Mucosa of stomach (tissue), 1 donor: ENCODE results near the gene CACNB4.

ENCODE experiments used
- H3K27me3 ChIP-seq: one replicate; pipeline ENCODE4 v1.7.0; 2013; ENCODE audit warnings: mild to moderate bottlenecking, low read length; ENCODE audit not compliant: control insufficient read depth, insufficient read depth
- H3K36me3 ChIP-seq: one replicate; pipeline ENCODE4 v1.7.0; 2013; ENCODE audit warnings: low read length; ENCODE audit not compliant: control insufficient read depth, insufficient read depth
- H3K4me1 ChIP-seq: one replicate; pipeline ENCODE4 v1.7.0; 2013; ENCODE audit warnings: mild to moderate bottlenecking, low read length; ENCODE audit not compliant: control insufficient read depth, insufficient read depth
- H3K4me3 ChIP-seq: one replicate; pipeline ENCODE4 v1.7.0; 2013; ENCODE audit warnings: low read length
- H3K9ac ChIP-seq: one replicate; pipeline ENCODE4 v1.7.0; 2013; ENCODE audit warnings: mild to moderate bottlenecking, low read length, moderate library complexity
- H3K9me3 ChIP-seq: one replicate; pipeline ENCODE4 v1.7.0; 2013; ENCODE audit warnings: mild to moderate bottlenecking, low read length, moderate library complexity; ENCODE audit not compliant: control insufficient read depth
- donor health status: Pancreatic carcinoma.

Gene CACNB4

DNA sequence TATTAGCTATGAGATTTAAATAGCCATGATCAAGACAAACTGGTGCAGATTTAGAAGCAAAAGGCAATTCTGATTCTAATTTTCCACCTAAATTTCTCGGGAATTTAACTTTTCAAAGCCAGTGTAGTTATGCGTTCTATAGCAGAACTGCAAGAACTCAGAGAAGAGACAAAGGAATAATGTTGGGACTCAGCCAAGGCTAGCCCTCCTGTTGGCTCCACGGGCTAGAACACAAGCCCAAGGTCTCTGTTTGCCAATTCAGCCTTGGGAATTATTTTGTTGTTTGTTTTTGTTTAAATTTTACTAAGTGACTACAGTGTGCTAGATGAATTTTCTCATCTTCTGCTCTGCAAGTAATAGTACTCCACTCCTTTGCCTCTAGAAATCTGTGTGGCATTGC lies 121.2 kb downstream of the CACNB4 start:
- no peaks in the 10 kb centered on the region for H3K4me1 ChIP-seq
- no peaks in the 10 kb centered on the region for H3K9me3 ChIP-seq
- peaks cover 6% of the 10 kb centered on the region for H3K27me3 ChIP-seq
- no peaks in the 10 kb centered on the region for H3K36me3 ChIP-seq
- no peak overlapping the region for H3K4me3 ChIP-seq
- no peak overlapping the region for H3K9ac ChIP-seq

DNA sequence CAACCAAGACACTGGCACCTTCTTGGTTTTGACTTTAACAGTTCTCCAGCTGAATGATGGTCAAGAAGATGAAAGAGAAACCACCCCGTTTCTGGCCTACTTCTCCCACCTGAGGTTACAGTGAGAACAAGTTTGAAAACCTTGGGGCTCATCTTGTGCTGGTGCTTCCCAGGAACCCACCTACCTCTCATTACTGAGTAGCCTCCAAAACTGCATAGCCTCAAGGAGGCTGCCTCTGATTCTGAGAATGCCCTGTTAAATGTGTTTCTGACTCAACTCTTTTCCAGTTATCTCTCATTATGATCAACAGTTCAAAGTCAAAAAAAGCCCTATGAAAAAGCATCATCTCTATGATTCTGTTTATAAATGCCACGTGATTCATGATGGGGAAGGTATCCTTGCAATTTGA lies 121.9 kb downstream of the CACNB4 start:
- Histone ChIP-seq H3K4me3 (no peak overlapping the region), H3K9ac (no peak overlapping the region), H3K27me3 (peaks cover 6% of the 10 kb centered on the region), H3K36me3 (no peaks in the 10 kb centered on the region), H3K4me1 (no peaks in the 10 kb centered on the region), H3K9me3 (no peaks in the 10 kb centered on the region)

DNA sequence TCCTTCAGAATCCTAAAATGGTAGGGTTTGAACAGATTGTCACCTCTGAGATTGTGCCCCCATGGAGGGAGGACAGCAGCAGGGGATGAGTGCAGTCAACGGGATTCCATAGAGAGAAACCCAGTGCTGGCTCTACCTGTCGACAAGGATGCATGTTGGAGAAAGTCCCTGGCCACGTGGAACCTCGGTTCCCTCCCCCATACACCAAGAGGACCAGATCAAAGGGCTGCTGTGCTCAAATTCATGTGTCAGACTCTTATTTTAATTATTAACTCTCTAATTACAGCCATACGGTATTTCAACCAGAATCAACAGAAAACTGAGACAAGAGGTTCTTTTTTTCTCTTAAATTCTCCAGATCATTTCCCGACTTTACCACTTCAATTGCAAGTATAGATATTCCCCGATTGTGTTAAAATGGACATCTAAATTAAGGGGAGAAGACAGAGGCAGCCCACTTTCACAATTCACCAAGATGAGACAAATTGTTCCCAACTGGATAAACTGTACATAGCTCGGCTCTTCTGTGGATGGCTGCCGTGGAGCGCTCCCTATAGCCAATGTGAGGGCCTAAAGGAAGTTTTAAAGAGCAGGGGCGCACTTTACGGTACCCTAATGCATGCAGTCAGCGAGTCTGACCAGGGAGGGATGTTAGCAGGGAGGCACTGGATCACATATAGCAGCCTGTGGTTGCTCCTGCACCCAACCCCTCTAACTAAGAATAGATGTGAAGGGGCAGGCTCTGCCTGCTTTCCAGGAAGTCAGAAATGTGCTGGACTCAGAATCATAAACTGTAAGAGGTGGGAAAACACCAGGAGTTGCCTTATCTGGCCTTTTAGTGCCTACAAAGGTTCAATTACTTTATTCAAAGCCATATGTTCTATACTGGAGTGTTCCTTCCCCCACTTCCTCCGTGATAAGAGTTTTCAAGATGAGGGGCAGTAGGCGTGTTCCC lies 123.1 kb downstream of the CACNB4 start:
- Histone ChIP-seq H3K4me3 (no peak overlapping the region), H3K9ac (no peak overlapping the region), H3K9me3 (no peaks in the 10 kb centered on the region), H3K27me3 (peaks cover 6% of the 10 kb centered on the region), H3K36me3 (no peaks in the 10 kb centered on the region), H3K4me1 (no peaks in the 10 kb centered on the region)

DNA sequence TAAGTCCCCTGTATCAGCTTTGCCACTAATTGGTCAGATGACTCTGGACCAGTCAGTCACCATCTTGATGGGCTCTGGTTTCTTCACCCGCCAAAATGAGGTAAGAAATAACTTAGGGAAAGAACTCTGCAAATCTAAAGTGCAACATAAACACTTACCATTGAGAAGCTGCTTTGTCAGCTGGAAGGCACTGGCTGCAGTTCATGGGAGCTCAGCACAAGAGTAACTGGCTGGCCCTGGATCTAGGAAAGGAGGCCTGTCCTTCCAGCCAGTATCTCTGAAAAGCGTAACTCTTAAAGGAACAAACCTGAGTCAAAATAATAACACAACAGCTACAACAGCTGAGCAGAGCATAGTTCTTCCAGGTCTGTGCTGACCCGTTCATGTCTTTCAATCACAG lies 123.9 kb downstream of the CACNB4 start:
- H3K9me3 ChIP-seq = no peaks in the 10 kb centered on the region
- H3K4me3 ChIP-seq = no peak overlapping the region
- H3K9ac ChIP-seq = no peak overlapping the region
- H3K36me3 ChIP-seq = no peaks in the 10 kb centered on the region
- H3K27me3 ChIP-seq = peaks cover 6% of the 10 kb centered on the region
- H3K4me1 ChIP-seq = no peaks in the 10 kb centered on the region

DNA sequence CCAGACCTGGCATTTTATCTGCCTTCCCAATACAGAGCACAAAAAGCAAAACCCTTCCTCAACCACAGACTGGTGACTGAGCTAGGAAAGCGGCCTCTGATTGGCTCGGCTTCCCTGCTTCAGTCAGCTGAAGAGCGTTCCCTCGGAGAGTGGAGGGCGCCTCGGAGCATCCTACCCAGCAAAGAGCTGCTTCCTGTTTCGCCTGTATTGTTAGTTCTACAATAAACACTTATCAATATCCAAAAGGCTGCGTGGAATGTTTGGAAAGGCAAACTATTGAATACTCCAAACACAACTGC lies 125.0 kb downstream of the CACNB4 start:
- Histone ChIP-seq H3K4me3 (no peak overlapping the region), H3K9ac (no peak overlapping the region), H3K4me1 (no peaks in the 10 kb centered on the region), H3K36me3 (no peaks in the 10 kb centered on the region), H3K9me3 (no peaks in the 10 kb centered on the region), H3K27me3 (peaks cover 6% of the 10 kb centered on the region)

DNA sequence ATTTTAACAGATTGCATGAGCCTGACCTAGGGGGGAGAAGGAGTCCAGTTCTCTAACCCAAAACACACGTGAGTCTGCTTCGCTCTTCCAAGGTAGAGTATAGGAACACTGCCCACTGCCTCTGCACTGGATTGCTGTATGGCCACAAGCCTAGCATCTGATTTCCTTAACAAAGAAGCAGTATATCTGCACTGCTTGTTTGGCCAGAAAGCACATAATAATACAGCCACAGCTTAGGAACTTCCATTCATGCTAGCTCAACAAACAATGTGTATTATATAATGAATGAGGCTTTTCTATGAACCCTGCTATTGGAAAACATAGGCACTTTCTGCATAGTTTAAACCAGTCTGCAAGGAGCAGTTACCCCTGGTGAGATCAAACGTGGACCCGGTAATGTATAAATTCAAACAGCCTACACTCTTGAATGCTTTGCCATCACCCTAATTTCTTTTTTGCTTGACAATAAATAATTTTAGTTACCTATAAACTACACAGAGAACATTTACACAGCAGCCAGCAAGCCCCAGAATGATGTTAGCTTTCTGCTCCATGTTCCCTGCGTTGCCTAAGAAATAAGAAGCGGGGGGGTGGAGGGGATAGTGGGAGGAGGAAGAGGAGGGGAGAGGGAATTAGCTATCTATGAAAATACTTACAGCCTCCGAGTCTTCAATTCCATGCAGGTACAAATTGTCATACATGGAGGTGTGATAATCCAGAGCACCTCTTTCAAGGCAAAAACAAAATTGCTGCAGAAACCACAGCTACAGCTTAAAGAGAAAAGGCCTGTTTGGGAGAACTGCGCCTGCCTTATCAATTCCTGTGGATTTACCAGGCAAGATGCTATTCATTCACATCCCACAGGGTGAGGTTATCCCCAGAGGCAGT lies 125.6 kb downstream of the CACNB4 start:
- Histone ChIP-seq H3K27me3 (peaks cover 6% of the 10 kb centered on the region), H3K4me3 (no peak overlapping the region), H3K9me3 (no peaks in the 10 kb centered on the region), H3K9ac (no peak overlapping the region), H3K4me1 (no peaks in the 10 kb centered on the region), H3K36me3 (no peaks in the 10 kb centered on the region)

DNA sequence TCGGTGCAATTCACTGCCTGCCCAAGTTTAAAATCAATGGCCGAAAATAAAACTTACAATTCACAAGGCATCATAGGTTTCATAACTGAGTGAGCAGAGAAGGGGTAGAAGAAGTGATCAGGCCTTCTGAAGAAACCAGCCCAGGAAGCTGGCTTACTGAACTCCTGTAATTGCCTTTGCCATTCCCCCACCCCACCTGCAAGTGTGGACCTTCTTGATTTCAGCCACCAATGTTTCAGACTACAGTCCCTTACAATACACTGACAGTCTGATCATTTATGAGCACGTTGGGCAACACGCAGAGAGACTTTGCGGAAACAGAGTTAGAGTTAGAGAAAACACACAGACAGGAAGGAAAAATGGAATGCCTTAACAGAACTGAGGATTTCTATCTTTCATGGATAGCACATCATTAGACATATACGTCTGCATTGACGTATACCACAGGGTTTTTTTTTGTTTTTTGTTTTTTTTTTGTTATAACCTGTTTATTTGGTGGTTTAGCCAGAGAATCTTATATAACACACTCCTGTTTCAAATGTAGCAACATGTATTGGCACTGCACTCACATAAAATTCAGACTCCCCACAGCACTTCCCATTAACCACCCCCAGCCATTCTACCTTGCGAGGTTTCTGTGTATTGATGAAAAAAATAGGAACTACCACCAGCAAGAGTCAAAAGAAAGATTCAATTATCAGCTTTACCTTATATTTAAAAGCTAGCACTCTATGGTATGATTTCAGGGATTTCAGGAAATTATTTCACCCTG lies 126.4 kb downstream of the CACNB4 start:
- Histone ChIP-seq H3K4me1 (no peaks in the 10 kb centered on the region), H3K4me3 (no peak overlapping the region), H3K9ac (no peak overlapping the region), H3K9me3 (no peaks in the 10 kb centered on the region), H3K36me3 (no peaks in the 10 kb centered on the region), H3K27me3 (peaks cover 6% of the 10 kb centered on the region)

DNA sequence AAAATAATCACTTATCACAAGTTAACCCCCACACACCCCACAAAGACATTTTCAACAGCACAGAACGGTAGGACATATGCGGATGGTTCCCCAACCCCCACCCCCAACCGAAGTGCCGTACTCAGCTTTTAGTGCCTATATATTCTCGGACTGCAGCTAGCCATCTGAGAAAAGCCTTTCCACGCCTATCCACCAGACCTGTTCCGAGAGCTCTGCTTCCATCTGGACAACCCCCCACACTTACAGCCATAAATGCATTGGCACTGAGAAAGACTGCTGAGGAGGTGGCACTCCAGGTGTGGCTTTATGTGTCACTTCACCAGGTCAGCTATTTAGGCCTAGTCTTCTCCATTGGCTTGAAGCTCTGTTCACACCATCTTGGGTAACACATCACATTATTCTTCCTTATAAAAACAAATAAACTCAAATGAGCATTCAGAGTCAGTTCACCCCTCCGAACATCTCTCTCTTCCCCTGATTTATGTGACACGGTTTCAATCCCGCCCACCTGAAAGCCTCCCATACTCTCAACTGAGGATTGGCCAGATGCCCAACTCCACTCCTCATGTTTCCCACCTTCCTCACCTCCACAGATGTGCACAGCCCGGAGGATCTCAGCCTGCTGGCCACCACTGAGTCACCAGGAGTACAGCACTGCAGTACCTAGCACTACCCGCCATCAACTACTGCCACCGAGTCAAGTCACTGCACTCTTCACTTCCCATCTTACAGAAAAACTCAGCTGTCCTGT lies 127.4 kb downstream of the CACNB4 start:
- Histone ChIP-seq H3K4me1 (no peaks in the 10 kb centered on the region), H3K9me3 (no peaks in the 10 kb centered on the region), H3K27me3 (peaks cover 3% of the 10 kb centered on the region), H3K4me3 (no peak overlapping the region), H3K9ac (no peak overlapping the region), H3K36me3 (no peaks in the 10 kb centered on the region)

DNA sequence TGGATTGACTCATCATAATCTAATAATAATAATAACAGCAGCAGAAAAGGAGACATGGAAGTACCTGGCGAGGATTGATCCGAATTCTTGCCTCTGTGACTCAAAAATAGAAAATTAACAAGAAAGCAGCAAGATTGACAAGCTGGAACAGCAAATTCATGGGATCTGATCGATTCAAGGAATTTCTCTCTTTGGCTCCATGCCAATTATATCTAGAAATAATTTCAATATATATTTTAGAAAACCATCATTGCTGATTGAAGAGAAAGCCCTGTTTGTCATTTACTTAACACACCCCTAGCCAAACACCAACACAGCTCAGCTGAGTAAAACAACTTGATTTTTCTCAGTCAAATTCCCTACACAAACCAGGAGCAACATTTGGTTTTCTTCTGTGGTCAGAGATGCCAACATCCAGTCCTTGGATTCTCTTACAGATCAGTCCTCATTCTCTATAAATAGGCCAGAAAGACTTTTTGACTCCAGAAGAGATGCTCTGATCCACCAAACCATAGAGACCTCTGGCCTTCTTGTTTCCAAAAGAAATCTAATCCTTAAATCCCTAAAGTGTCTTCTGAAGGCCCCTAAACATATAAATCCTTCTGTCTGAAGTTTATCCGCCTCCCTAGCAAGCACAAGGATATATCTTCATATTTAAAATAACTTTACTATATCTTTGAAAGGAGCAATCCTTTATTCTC lies 129.9 kb downstream of the CACNB4 start:
- no peaks in the 10 kb centered on the region for H3K36me3 ChIP-seq
- H3K9ac ChIP-seq = no peak overlapping the region
- no peaks in the 10 kb centered on the region for H3K4me1 ChIP-seq
- no peaks in the 10 kb centered on the region for H3K9me3 ChIP-seq
- H3K4me3 ChIP-seq = no peak overlapping the region
- H3K27me3 ChIP-seq = peaks cover 3% of the 10 kb centered on the region

DNA sequence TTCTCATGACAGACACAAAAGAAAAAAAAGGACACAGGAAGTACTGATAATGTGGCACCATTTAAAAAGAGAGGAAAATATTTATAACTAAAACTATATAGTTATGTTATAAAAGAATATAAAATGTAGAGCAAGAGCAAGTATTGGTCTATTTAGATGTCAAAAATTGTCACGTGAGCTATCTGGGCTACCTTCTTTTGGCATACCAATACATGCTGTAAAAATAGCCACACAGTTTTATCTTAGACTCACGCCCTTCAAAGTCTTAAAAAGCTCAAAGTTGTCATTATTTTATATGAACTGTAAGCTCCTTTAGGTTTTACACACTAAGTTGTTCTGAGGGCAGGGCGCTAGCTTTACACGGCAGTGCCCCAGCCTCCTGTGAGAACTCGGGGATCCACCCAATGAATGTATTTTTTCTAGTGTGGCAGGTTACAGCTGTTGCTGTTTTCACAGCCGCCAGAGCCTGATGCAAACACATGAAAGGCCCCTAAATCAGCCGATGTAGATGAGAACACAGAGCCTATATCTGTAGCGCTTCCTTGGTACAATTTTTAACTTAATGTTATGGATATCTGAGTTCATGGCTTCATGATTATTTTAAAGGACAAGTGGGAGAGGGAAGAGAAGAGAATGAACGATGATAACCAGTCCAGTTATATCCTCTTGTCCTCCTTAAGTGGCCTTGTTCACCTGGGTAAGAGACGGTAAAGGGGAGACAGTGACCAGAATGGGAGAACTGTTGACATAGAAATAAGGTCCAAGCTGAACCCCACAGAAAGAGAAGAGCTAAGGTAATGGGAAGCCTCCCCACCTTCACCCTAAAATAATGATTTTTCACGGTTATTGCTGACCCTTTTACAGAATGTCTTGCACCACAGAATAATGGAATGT lies 130.8 kb downstream of the CACNB4 start:
- Histone ChIP-seq H3K9me3 (no peaks in the 10 kb centered on the region), H3K27me3 (no peaks in the 10 kb centered on the region), H3K4me1 (no peaks in the 10 kb centered on the region), H3K36me3 (no peaks in the 10 kb centered on the region), H3K4me3 (no peak overlapping the region), H3K9ac (no peak overlapping the region)
